CD4-positive, alpha-beta T cell (primary cell): ENCODE measurements around the gene TOR2A. TPM values are rescaled to one million over a fixed set of nuclear protein-coding genes. Genes with fewer than 3 reads are reported as not detected.

Experiments
- ATAC-seq: fragments of 200-7000 bp; cut with Tn5 transposase; one replicate; pipeline ENCODE4 v1.10.0; 2022; ENCODE audit warnings: mild to moderate bottlenecking; ENCODE audit not compliant: poor library complexity
- CTCF ChIA-PET: fragments of 350-600 bp; sonication (Branson Sonifier 250); formaldehyde crosslinking; loops from one replicate; lab custom pipeline; 2021; ENCODE audit warnings: antibody characterized with exemption, inconsistent platforms; lab: Charles Lee
- POLR2A ChIA-PET: fragments of 350-600 bp; sonication (Branson Sonifier 250); formaldehyde crosslinking; loops from one replicate; lab custom pipeline; 2021; ENCODE audit warnings: antibody characterized with exemption, inconsistent platforms; lab: Charles Lee
- DNase-seq, 14 experiments: peaks; one replicate each; pipeline ENCODE4 v3.0.0-alpha.2; 2013 to 2020; ENCODE audit warnings: mixed read lengths in 2 of 14
- H3K27ac ChIP-seq, 2 donors: one replicate each; pipeline versions ENCODE4 v1.5.1 to v1.7.0; 2013; ENCODE audit warnings: low read length in 2 of 2, low read depth in 1 of 2, mild to moderate bottlenecking in 1 of 2
- H3K27me3 ChIP-seq, 2 experiments: 1 replicate in 1 of 2; 2 replicates in 1 of 2; pipeline versions ENCODE4 v1.6.1 to v1.7.0; 2013; ENCODE audit warnings: low read length in 2 of 2, control low read depth in 1 of 2, mild to moderate bottlenecking in 1 of 2, moderate library complexity in 1 of 2; ENCODE audit not compliant: insufficient read depth in 2 of 2, control insufficient read depth in 1 of 2
- H3K36me3 ChIP-seq: one replicate; pipeline ENCODE4 v1.6.1; 2013; ENCODE audit warnings: low read length, control low read depth; ENCODE audit not compliant: insufficient read depth
- H3K4me1 ChIP-seq: one replicate; pipeline ENCODE4 v1.6.1; 2013; ENCODE audit warnings: low read length, control low read depth; ENCODE audit not compliant: insufficient read depth
- H3K4me3 ChIP-seq: one replicate; pipeline ENCODE4 v1.5.1; 2013; ENCODE audit warnings: mild to moderate bottlenecking, low read length, moderate library complexity
- H3K9me3 ChIP-seq, 2 experiments: 1 replicate in 1 of 2; 2 replicates in 1 of 2; pipeline versions ENCODE4 v1.6.1 to v1.7.0; 2013; ENCODE audit warnings: low read length in 2 of 2, mild to moderate bottlenecking in 2 of 2, control low read depth in 1 of 2, moderate library complexity in 1 of 2; ENCODE audit not compliant: control insufficient read depth in 1 of 2, insufficient read depth in 1 of 2
- H3K27ac Mint-ChIP-seq: one replicate; pipeline ENCODE4 v1.8.0; 2020; ENCODE audit warnings: mixed read lengths
- H3K27me3 Mint-ChIP-seq: one replicate; pipeline ENCODE4 v1.8.0; 2021; ENCODE audit warnings: mixed read lengths
- H3K36me3 Mint-ChIP-seq: one replicate; pipeline ENCODE4 v1.8.0; 2021; ENCODE audit warnings: low read depth, mixed read lengths
- H3K4me1 Mint-ChIP-seq: one replicate; pipeline ENCODE4 v1.8.0; 2021; ENCODE audit warnings: low read depth, mixed read lengths
- H3K4me3 Mint-ChIP-seq: one replicate; pipeline ENCODE4 v1.8.0; 2020; ENCODE audit warnings: mild to moderate bottlenecking, mixed read lengths
- H3K9me3 Mint-ChIP-seq: one replicate; pipeline ENCODE4 v1.8.0; 2020; ENCODE audit warnings: mixed read lengths
- intact Hi-C, 2 experiments: fragments of 100-400 bp; cut with DNase I in 1 of 2; cut with micrococcal nuclease in 1 of 2; formaldehyde crosslinking; loops; one replicate each; pipeline versions ENCODE4 v1.15.1 to v1.9.0; 2023 to 2025; cut with DNase I, micrococcal nuclease
- total RNA-seq, 174 experiments: library from RNA in 2 of 174; stranded (reverse) in 2 of 174; gene quantifications; one replicate each; pipeline ENCODE4 v1.2.3 and lab custom pipeline; 2021 to 2026
- TF ChIP-seq, protein P1 (sequence below): fragments of 200-600 bp; IDR thresholded peaks from one replicate; pipeline ENCODE4 v1.8.0; 2022; ENCODE audit warnings: antibody characterized with exemption, mild to moderate bottlenecking

TOR2A gene
- total RNA-seq, 2 experiments from 2014 or later: 7.6 to 8.2 TPM

DNA sequence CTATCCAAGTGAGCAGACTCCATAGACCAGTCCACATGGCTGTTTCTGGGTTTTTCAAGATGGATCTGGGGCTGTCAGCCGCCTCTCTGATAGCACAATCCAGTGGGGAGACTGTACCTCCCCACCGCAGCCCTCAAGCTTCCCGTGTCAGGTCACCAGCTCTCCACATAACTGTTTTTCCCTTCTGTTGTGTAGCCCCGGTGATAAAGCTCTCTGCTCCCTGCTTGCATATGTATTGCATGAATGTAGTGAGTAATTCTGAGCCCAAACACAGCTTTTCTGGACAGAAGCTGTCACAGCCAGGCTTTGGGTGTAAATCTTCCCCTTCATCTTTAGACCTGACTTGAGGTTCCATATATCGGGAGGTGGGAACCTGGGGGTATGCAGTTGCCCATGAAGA lies 51.4 kb downstream of the TOR2A start:
- Mint-ChIP-seq H3K36me3 (no peaks in the 10 kb centered on the region), H3K27ac (no peak overlapping the region), H3K9me3 (no peaks in the 10 kb centered on the region), H3K4me3 (no peak overlapping the region), H3K4me1 (no peaks in the 10 kb centered on the region), H3K27me3 (no peaks in the 10 kb centered on the region)
- ATAC-seq (no peak), DNase-seq (no peak)
- no peak overlapping the region for H3K4me3 ChIP-seq
- no peaks in the 10 kb centered on the region for H3K9me3 ChIP-seq
- peaks cover 2% of the 10 kb centered on the region for H3K36me3 ChIP-seq
- no peak overlapping the region for H3K27ac ChIP-seq
- CTCF ChIA-PET: no interaction called here
- POLR2A ChIA-PET: no interaction called here
- no peaks in the 10 kb centered on the region for H3K4me1 ChIP-seq
- TF ChIP-seq, protein P1, sequence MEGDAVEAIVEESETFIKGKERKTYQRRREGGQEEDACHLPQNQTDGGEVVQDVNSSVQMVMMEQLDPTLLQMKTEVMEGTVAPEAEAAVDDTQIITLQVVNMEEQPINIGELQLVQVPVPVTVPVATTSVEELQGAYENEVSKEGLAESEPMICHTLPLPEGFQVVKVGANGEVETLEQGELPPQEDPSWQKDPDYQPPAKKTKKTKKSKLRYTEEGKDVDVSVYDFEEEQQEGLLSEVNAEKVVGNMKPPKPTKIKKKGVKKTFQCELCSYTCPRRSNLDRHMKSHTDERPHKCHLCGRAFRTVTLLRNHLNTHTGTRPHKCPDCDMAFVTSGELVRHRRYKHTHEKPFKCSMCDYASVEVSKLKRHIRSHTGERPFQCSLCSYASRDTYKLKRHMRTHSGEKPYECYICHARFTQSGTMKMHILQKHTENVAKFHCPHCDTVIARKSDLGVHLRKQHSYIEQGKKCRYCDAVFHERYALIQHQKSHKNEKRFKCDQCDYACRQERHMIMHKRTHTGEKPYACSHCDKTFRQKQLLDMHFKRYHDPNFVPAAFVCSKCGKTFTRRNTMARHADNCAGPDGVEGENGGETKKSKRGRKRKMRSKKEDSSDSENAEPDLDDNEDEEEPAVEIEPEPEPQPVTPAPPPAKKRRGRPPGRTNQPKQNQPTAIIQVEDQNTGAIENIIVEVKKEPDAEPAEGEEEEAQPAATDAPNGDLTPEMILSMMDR: no peak
- no peaks in the 10 kb centered on the region for H3K27me3 ChIP-seq
- intact Hi-C loops: no loop called here

DNA sequence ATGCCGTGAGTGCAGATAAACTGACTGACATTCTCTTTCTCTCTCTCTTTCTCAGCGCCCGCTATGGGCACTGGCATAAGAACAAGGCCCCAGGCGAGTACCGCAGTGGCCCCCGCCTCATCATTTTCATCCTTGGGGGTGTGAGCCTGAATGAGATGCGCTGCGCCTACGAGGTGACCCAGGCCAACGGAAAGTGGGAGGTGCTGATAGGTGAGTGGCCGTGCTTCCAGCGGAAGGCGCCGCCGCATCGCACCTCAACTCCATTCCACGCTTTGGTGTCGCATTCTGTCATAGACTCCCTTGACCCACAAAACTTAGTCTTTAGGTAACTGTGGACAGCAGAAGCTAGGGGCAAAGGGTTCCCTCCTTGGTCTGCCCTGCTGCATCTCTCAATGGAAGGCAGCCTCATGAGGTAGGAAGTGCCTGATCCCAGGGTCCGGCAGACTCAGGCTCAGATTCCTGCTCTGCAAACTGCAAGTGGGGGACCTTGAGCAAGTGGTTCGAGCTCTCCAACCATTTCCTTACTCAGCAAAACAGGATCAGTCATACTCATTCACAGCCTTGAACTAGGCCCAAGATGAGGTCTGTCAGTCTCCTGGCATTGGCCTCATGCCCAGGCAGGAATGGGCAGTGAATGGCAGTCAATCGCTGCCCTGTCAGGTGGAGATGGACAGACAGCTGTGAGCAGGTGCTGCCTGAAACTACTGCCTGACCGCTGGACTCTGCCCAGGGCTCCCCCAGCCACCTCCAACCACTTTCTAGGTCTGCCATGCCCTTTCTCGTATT lies 52.5 kb downstream of the TOR2A start:
- H3K4me1 Mint-ChIP-seq: no peaks in the 10 kb centered on the region
- H3K36me3 ChIP-seq: peaks cover 2% of the 10 kb centered on the region
- H3K9me3 Mint-ChIP-seq: no peaks in the 10 kb centered on the region
- POLR2A ChIA-PET: no interaction called here
- no peak overlapping the region for H3K4me3 Mint-ChIP-seq
- no peak for ATAC-seq
- no peak overlapping the region for H3K27ac ChIP-seq
- H3K9me3 ChIP-seq: no peaks in the 10 kb centered on the region
- TF ChIP-seq, protein P1: no peak
- DNase-seq: no peak
- no peaks in the 10 kb centered on the region for H3K27me3 ChIP-seq
- no peaks in the 10 kb centered on the region for H3K36me3 Mint-ChIP-seq
- no peak overlapping the region for H3K4me3 ChIP-seq
- CTCF ChIA-PET: no interaction called here
- intact Hi-C loops: no loop called here
- H3K27ac Mint-ChIP-seq: no peak overlapping the region
- no peaks in the 10 kb centered on the region for H3K4me1 ChIP-seq
- H3K27me3 Mint-ChIP-seq: no peaks in the 10 kb centered on the region

Other genes starting within 250 kb of the TOR2A start
- gene STXBP1, start 123.0 kb downstream of the TOR2A start, total RNA-seq: 1 to 10 TPM; 1.9 to 3.4 TPM
- under 1 TPM in 1 of 2 experiments, not detected in 1; 0.11 TPM for gene CFAP157, start 28.3 kb downstream of the TOR2A start, total RNA-seq
- 1 to 10 TPM; 4.5 to 5.9 TPM for gene PTRH1, start 19.6 kb downstream of the TOR2A start, total RNA-seq
- gene TTC16, start 19.2 kb downstream of the TOR2A start, total RNA-seq: 1 to 10 TPM; 1.6 to 2.1 TPM
- gene SH2D3C, start 43.4 kb upstream of the TOR2A start, total RNA-seq: 10 to 100 TPM; 10.9 to 11.8 TPM
- 100 to 1,000 TPM; 117 to 121 TPM for gene CDK9, start 50.7 kb upstream of the TOR2A start, total RNA-seq
- 10 to 100 TPM; 58.0 to 66.6 TPM for gene FPGS, start 67.6 kb upstream of the TOR2A start, total RNA-seq
- 1 to 10 TPM; 2.5 to 2.6 TPM for gene ENG, start 119.4 kb upstream of the TOR2A start, total RNA-seq
- gene AK1, start 142.4 kb upstream of the TOR2A start, total RNA-seq: 10 to 100 TPM; 46.7 to 52.6 TPM
- gene ST6GALNAC6, start 164.3 kb upstream of the TOR2A start, total RNA-seq: 10 to 100 TPM; 93.1 to 97.5 TPM
- gene ST6GALNAC4, start 181.7 kb upstream of the TOR2A start, total RNA-seq: 10 to 100 TPM; 28.7 to 30.2 TPM
- gene PIP5KL1, start 195.5 kb upstream of the TOR2A start, total RNA-seq: 1 to 10 TPM; 2.9 to 3.3 TPM
- 10 to 100 TPM; 41.7 to 47.6 TPM for gene DPM2, start 202.6 kb upstream of the TOR2A start, total RNA-seq
- gene EEIG1, start 245.7 kb upstream of the TOR2A start, total RNA-seq: 100 to 1,000 TPM; 440 to 463 TPM